Gastroesophageal sphincter (tissue), 4 donors: ENCODE measurements around the gene HDAC4. TPM values are rescaled to one million over a fixed set of nuclear protein-coding genes. Genes with fewer than 3 reads are reported as not detected.

Experiments
- ATAC-seq: fragments of 150-250 bp; one replicate; pipeline ENCODE4 v1.9.1; 2016; ENCODE audit warnings: mild to moderate bottlenecking, moderate library complexity
- H3K27ac ChIP-seq, 4 donors: fragments of 200-600 bp; sonication (generic) in 3 of 4; 1 replicate in 3 of 4; 2 replicates in 1 of 4; pipeline ENCODE4 v1.5.1; 2016 to 2019
- H3K27me3 ChIP-seq: fragments of 200-600 bp; sonication (generic); one replicate; pipeline ENCODE4 v1.5.1; 2019
- H3K36me3 ChIP-seq, 2 donors: fragments of 200-600 bp; sonication (generic); one replicate each; pipeline ENCODE4 v1.5.1; 2019; ENCODE audit warnings: control low read depth in 1 of 2
- H3K4me1 ChIP-seq, 3 donors: fragments of 200-600 bp; sonication (generic); 1 replicate in 2 of 3; 2 replicates in 1 of 3; pipeline ENCODE4 v1.5.1; 2016 to 2019; ENCODE audit warnings: control low read depth in 2 of 3
- H3K4me3 ChIP-seq, 2 donors: fragments of 200-600 bp; sonication (generic); one replicate each; pipeline ENCODE4 v1.5.1; 2019; ENCODE audit warnings: mild to moderate bottlenecking in 1 of 2, moderate library complexity in 1 of 2
- H3K9me3 ChIP-seq, 3 donors: fragments of 200-600 bp; sonication (generic); one replicate each; pipeline ENCODE4 v1.5.1; 2017 to 2019; ENCODE audit warnings: control low read depth in 2 of 3
- EP300 ChIP-seq: sonication (generic); formaldehyde crosslinking; IDR thresholded peaks from one replicate; pipeline ENCODE4 v1.6.1; 2017; ENCODE audit warnings: antibody characterized with exemption, mild to moderate bottlenecking
- POLR2A ChIP-seq, 2 donors: fragments of 450-650 bp; IDR thresholded peaks; one replicate each; pipeline ENCODE4 v1.6.1; 2017; ENCODE audit warnings: antibody characterized with exemption in 2 of 2, mild to moderate bottlenecking in 2 of 2, moderate library complexity in 1 of 2
- POLR2AphosphoS5 ChIP-seq: sonication (generic); formaldehyde crosslinking; IDR thresholded peaks from one replicate; pipeline ENCODE4 v1.6.1; 2017; ENCODE audit warnings: antibody characterized with exemption
- WGBS, 2 donors: methylation state at CpG; one replicate each; pipeline ENCODE4 v1.1.5; 2018; ENCODE audit warnings: low coverage in 1 of 2; 5-methylcytosine and 5-hydroxymethylcytosine counted together
- total RNA-seq, 4 donors: library from RNA; depleted of rRNA; stranded (reverse); fragments of >200 nt; gene quantifications; one replicate each; pipeline ENCODE4 v1.1.0, GENCODE V29; 2016
- TF ChIP-seq, protein P1 (sequence below), 4 experiments: fragments of 200-600 bp in 2 of 4; fragments of 450-650 bp in 2 of 4; sonication (generic) in 1 of 4; IDR thresholded peaks; one replicate each; pipeline ENCODE4 v1.5.1; 2017 to 2019; ENCODE audit warnings: antibody characterized with exemption in 4 of 4, mild to moderate bottlenecking in 2 of 4, moderate library complexity in 2 of 4

Gene HDAC4
- total RNA-seq, 4 donors from 2014 or later = 41.3 to 104 (median 85.8) TPM

DNA sequence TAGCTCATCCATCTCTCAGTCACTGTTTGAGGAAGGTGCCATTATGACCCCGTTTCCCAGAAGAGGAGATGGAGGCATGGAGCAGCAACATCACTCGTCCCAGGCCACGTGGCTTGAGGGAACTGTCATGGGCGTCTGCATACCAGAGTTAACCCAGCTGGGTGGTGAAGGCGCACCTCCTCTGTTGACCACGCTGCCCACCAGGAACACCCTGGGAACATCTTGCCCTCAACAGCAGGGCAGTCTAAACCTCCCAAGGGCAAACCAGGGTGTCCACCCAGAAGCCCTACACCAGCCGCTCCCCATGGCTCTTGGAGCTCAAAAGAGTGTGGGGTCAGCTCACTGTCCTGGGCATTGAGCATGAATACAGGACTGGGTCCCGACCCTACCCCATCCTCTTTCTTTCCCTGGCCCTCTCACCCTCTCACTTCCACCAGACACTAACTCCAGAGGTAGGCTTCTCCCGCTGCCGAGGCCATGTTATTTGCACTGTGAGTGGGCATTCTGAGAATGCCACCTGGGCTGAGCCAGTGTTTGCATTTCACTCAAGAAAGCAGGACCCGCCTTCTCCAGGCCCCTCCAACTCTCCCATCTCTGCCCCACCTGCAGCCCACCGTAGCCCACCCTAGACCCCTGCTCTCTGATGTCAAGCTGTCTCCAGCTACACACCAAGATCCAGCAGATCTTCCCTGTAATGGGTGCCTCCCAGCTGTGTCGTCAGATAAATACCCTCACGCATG is 259.6 kb downstream of the HDAC4 start:
- no peak for ATAC-seq
- no peak overlapping the region for H3K4me3 ChIP-seq
- TF ChIP-seq, protein P1, sequence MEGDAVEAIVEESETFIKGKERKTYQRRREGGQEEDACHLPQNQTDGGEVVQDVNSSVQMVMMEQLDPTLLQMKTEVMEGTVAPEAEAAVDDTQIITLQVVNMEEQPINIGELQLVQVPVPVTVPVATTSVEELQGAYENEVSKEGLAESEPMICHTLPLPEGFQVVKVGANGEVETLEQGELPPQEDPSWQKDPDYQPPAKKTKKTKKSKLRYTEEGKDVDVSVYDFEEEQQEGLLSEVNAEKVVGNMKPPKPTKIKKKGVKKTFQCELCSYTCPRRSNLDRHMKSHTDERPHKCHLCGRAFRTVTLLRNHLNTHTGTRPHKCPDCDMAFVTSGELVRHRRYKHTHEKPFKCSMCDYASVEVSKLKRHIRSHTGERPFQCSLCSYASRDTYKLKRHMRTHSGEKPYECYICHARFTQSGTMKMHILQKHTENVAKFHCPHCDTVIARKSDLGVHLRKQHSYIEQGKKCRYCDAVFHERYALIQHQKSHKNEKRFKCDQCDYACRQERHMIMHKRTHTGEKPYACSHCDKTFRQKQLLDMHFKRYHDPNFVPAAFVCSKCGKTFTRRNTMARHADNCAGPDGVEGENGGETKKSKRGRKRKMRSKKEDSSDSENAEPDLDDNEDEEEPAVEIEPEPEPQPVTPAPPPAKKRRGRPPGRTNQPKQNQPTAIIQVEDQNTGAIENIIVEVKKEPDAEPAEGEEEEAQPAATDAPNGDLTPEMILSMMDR (IDR thresholded peaks at IDR 0.05) = no peak
- TF ChIP-seq POLR2AphosphoS5 (no peak), POLR2A (IDR thresholded peaks at IDR 0.05) (no peak), EP300 (no peak)
- H3K9me3 ChIP-seq = no peaks in the 10 kb centered on the region
- peaks cover 0 to 24% (median 0%) of the 10 kb centered on the region in 3 donors for H3K4me1 ChIP-seq
- H3K36me3 ChIP-seq = peaks cover 0 to 100% of the 10 kb centered on the region in 2 donors
- H3K27ac ChIP-seq = peak overlapping the region in 2 of 4 donors; percentile 18 to 38
- 88 to 100% methylated on average over 2 to 5 of the region's 14 CpGs for WGBS, 2 donors
- no peaks in the 10 kb centered on the region for H3K27me3 ChIP-seq

DNA sequence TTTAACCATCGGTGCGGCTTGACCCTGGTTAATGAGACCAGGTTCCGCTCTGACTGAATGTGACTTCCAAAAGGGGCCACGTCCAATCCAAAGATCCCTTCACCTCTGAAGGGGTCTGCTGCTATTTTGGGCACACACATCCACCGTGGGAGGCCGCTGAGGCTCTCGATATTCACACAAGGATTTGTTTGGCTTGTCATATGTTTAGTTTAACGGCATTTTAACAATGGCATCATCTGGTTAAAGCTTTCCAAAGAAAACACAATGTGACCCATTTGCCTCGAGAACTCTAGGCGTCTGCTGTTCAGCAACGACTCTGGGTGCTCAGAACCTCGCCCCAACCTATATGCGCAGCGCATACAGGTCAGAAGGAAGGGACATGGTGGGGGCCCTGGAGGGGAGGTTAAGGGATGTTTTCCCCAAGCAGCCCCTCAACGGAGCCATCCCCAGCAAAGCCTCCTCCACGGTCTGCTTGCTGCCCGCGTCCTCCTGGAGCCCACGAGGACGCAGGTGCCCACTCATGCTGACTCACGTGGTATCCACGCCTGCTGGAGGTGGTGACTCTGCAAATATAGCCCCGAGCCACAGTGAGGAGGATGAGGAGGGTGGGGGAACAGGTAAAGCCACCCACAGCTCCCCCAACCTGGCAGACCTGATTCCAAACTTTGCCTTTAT is 260.3 kb downstream of the HDAC4 start:
- WGBS, 2 donors = 61 to 87% methylated on average over 6 to 9 of the region's 23 CpGs
- peak overlapping the region in 2 of 4 donors; percentile 18 to 38 for H3K27ac ChIP-seq
- no peaks in the 10 kb centered on the region for H3K27me3 ChIP-seq
- TF ChIP-seq EP300 = no peak
- TF ChIP-seq, protein P1 (IDR thresholded peaks at IDR 0.05) = no peak
- TF ChIP-seq POLR2AphosphoS5 = no peak
- TF ChIP-seq POLR2A (IDR thresholded peaks at IDR 0.05) = no peak
- H3K4me3 ChIP-seq = no peak overlapping the region
- peaks cover 0 to 100% of the 10 kb centered on the region in 2 donors for H3K36me3 ChIP-seq
- ATAC-seq = no peak
- no peaks in the 10 kb centered on the region for H3K9me3 ChIP-seq
- H3K4me1 ChIP-seq = peaks cover 0 to 24% (median 0%) of the 10 kb centered on the region in 3 donors

DNA sequence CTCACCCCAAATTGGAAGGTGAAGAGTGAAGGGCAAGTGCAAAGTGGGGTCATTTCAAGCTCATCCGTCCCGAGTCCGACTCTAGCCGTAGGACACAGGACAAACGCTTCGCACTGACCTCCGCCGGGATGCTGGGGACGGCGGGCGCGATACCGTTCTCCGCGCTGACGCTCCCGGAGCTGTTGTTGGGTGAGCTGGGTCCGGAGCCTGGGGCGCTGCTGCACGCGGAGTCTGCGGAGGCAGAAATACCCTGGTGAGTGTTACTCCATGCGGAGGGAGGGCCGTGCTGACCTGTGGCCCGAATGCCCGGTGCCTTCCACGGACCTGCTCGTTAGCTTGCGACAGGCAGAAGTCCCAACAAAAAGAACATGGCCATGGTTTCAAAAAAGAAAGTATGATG is 261.3 kb downstream of the HDAC4 start:
- H3K27me3 ChIP-seq = no peaks in the 10 kb centered on the region
- WGBS, 2 donors = 92 to 98% methylated on average over 8 to 15 of the region's 29 CpGs
- H3K4me1 ChIP-seq = peaks cover 0 to 24% (median 0%) of the 10 kb centered on the region in 3 donors
- TF ChIP-seq POLR2AphosphoS5 = no peak
- TF ChIP-seq POLR2A (IDR thresholded peaks at IDR 0.05) = no peak
- no peak for TF ChIP-seq EP300
- TF ChIP-seq, protein P1 (IDR thresholded peaks at IDR 0.05) = no peak
- no peak overlapping the region for H3K27ac ChIP-seq
- peaks cover 0 to 99% of the 10 kb centered on the region in 2 donors for H3K36me3 ChIP-seq
- no peak overlapping the region for H3K4me3 ChIP-seq
- no peak for ATAC-seq
- H3K9me3 ChIP-seq = no peaks in the 10 kb centered on the region

DNA sequence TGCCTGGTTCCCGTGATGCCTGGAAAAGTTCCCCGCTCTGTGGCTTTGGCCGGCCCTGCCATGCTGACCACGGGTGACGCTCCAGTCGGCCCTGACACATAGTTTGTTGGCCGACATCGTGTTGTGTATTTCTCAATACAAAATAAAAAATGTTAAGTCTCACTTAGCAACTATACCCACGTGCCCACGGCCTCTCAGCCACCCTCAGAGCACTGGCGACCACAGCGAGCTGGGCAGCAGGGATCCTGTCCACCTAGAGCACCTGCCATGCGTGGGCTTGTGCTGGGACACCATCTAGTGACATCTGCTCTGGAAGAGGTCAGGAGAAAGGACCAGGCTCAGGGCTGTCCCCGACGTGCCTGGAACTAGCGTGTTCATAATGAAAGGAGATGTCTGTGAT is 261.7 kb downstream of the HDAC4 start:
- peak overlapping the region in 2 of 4 donors; percentile 43 to 48 for H3K27ac ChIP-seq
- no peak for ATAC-seq
- 100% methylated on average over 1 to 3 of the region's 16 CpGs for WGBS, 2 donors

More for the DNA sequence above, 261.7 kb downstream of the HDAC4 start:
- H3K4me1 ChIP-seq = peaks cover 0 to 21% (median 0%) of the 10 kb centered on the region in 3 donors
- peaks cover 0 to 99% of the 10 kb centered on the region in 2 donors for H3K36me3 ChIP-seq
- H3K9me3 ChIP-seq = no peaks in the 10 kb centered on the region
- H3K27me3 ChIP-seq = no peaks in the 10 kb centered on the region
- H3K4me3 ChIP-seq = no peak overlapping the region
- TF ChIP-seq POLR2AphosphoS5 (no peak), POLR2A (IDR thresholded peaks at IDR 0.05) (no peak), EP300 (no peak)
- TF ChIP-seq, protein P1 (IDR thresholded peaks at IDR 0.05) = no peak
